ENCODE results near the gene TBC1D24.
A peak's percentile ranks its signal among the peaks of the same experiment; 100 is the strongest.
"Not testable (repeated sequence)": the region's sequence is repeated elsewhere in the genome, so short reads cannot be mapped to it uniquely, and the experiment has no call there.

The TBC1D24 gene

DNA sequence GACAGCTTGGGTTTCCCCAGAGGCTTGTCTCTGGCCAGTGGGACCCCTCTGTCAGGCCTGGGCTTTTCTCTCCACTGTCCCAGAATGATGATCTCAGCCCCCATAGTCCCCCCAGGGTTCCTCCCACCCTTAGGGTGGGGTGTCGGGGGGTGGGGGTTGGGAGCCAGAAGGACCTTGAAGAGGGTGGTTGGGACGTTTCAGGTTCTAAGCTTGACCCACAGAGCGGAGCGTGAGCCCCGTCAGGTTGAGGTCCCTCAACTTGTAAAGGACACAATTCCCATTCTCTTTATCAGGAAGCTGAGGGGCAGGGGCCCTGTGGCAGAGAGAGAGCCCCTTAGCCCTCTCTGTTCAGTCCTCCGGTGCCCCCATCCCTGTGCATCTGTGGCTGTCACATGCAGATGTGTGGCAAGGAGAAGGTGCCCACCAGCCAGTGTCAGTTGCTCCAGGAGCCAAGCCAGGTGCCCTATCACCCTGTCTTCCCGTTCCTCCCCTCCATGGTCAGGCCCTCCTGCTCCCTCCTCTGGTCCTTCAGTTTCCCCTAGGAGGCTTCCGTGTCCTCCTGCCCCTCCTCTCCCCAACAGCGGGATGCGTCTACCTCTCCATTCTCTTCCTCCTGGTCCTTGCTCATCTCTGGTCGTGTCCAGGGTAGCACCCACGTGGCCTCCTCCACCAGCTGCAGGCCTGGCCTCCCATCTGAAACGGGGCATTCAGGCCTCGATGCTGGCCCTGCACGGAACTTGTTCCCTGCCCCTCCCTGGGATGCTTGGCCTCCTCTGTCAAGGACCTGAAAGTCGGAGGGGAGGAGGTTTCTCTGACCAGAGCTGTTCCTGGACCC lies 5.3 kb upstream of the TBC1D24 start:
- no peak for DNase-seq (ENCODE audit: low spot score)

DNA sequence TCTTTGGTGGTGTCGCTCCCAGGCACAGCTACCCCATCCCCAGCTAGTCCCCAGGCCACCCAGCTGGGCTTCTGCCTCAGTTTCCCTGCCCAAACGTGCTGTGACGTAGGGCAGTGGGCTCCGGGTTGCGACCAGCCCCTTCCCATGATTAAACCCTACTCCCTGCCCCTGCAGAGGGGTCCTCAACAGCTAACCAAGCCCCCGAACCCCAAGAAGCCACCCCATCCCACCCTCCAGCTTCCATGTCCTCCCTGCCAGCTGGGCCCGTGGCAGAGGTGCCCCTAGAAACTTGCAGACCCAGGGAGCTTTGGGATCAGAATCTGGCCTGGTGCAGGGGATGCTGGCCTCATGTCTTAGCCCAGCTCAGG lies 4.7 kb upstream of the TBC1D24 start:
- no peak for DNase-seq (ENCODE audit: low spot score)

DNA sequence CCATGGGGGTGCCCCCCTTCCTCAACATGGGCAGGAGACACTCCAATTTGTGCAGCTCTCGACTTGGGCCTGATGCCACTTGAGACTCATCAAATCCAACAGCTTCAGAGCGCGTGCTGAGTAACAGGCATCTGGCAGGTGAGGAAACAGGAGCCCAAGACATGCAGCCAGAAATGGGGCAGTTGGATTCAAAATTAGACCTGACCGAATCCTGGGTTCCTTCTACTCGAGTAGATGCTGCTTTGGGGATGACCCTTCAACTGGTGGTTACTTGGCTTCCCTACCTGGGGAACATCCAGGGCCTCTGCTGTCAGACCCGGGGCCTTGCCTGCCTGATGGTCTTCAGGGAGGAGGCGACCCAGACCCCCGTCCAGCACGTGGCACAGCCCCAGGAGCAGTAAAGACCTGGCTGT lies 4.3 kb upstream of the TBC1D24 start:
- DNase-seq (ENCODE audit: low spot score), result no peak

DNA sequence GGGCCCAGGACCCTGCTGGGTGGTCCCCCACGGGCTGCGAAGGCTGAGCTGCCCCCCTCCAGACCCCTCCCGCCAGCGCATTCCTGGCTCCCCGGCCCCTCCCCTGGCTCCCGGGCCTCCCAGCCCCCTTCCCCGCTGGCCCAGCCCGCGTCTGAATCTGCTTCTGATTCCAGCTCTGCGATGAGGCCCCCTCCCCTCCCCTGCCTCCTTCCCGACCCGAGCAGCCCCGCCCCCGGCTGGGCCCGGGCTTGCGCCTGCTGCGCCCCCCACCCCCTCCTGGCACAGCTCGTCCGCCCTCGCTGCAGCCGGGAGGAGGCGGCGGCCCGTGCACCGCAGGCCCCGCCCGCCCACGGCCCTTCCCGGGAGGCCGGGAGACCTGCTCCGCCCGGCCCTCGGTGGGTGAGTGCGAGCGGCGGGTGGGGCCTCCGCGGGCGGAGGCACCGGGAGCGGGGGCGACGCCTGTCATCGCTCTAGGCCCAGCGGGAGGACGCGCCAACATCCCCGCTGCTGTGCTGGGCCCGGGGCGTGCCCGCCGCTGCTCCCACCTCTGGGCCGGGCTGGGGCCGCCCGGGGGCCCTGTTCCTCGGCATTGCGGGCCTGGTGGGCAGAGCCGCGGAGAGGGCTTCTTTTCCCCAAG lies 3.8 kb upstream of the TBC1D24 start, which contains the start of gene NTN3:
Gene NTN3, plus strand, starts transcription at position 282 of the 637 bp plus-strand sequence. CDS start 405 bp downstream, outside the sequence.
- DNase-seq (ENCODE audit: low spot score), result peak; percentile 68

DNA sequence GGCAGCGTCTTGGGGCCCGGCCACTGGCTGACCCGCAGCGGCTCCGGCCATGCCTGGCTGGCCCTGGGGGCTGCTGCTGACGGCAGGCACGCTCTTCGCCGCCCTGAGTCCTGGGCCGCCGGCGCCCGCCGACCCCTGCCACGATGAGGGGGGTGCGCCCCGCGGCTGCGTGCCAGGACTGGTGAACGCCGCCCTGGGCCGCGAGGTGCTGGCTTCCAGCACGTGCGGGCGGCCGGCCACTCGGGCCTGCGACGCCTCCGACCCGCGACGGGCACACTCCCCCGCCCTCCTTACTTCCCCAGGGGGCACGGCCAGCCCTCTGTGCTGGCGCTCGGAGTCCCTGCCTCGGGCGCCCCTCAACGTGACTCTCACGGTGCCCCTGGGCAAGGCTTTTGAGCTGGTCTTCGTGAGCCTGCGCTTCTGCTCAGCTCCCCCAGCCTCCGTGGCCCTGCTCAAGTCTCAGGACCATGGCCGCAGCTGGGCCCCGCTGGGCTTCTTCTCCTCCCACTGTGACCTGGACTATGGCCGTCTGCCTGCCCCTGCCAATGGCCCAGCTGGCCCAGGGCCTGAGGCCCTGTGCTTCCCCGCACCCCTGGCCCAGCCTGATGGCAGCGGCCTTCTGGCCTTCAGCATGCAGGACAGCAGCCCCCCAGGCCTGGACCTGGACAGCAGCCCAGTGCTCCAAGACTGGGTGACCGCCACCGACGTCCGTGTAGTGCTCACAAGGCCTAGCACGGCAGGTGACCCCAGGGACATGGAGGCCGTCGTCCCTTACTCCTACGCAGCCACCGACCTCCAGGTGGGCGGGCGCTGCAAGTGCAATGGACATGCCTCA lies 3.1 kb upstream of the TBC1D24 start:
- DNase-seq (ENCODE audit: low spot score), result no peak

DNA sequence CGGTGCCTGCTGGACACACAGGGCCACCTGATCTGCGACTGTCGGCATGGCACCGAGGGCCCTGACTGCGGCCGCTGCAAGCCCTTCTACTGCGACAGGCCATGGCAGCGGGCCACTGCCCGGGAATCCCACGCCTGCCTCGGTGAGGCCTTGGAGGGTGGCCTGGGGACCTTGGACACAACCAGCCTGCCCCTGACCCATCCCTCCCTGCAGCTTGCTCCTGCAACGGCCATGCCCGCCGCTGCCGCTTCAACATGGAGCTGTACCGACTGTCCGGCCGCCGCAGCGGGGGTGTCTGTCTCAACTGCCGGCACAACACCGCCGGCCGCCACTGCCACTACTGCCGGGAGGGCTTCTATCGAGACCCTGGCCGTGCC lies 2.5 kb upstream of the TBC1D24 start:
- DNase-seq (ENCODE audit: low spot score), result no peak

DNA sequence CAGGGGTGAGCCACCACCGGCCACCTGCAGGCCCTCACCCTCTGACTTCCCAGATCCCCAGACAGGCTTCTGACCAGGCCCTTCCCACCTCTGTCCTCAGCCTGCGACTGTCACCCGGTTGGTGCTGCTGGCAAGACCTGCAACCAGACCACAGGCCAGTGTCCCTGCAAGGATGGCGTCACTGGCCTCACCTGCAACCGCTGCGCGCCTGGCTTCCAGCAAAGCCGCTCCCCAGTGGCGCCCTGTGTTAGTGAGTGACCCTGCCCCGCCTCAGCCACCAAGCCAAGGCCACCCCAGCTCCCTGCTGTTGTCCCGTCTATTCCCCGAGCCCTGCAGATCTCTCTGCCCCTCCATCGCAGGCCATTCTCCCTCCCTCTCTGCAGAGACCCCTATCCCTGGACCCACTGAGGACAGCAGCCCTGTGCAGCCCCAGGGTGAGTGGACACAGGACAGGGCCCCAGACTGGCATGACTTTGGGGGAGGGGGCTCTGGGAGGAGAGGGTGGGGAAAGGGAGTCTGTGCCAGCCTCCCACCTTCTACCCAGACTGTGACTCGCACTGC lies 2.0 kb upstream of the TBC1D24 start:
- no peak for DNase-seq (ENCODE audit: low spot score)

DNA sequence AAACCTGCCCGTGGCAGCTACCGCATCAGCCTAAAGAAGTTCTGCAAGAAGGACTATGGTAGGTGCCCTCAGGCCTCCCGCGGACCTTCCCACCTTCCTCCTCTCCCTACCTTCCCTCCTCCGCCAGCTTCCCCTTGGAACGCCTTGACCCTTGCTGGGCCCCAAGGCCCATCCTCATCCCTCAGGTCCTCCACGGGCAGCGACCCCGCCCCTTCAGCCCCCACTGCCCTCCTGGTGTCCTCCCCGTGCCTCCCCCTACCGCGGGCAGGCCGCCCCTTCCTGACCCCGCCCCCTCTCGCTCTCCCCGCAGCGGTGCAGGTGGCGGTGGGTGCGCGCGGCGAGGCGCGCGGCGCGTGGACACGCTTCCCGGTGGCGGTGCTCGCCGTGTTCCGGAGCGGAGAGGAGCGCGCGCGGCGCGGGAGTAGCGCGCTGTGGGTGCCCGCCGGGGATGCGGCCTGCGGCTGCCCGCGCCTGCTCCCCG lies 1.4 kb upstream of the TBC1D24 start:
- DNase-seq (ENCODE audit: low spot score), result no peak

DNA sequence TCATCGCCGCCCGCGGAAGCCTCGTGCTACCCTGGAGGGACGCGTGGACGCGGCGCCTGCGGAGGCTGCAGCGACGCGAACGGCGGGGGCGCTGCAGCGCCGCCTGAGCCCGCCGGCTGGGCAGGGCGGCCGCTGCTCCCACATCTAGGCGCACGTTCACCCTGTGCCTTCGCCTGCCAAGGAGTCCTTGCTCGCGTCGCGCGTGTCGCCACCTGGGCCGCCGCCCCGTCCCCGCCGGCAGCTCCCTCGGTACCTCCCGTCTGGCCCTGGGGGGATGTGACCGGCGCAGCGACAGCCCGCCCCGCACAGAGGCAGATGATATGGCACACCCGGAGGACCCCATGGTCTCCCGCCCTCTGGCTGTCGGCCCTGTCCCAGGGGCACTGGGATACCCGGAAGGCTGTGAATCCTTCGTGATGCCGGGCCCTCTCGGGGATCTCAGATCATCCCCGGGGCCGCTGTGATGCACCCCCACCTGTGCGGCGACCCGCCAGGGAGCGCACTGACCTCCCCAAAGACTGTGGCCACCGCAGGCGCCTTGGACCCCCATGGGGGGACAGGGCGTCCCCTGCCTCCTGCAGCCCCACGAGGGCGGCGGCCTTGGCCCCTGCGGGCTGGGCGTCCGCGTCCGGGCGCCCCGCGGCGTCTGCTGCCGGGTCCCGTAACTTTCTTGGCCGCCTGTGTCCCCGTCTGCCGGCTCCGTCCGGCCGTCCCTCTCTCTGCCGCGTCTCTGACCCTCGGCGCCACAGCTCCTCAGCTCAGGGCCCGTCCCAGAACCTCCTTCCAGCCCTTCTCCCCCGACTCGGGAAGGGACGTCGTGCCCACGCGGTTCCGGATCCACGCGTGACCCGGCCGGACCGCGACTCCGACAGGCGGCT lies 689 bp upstream of the TBC1D24 start:
- peak; percentile 83 for DNase-seq (ENCODE audit: low spot score)

DNA sequence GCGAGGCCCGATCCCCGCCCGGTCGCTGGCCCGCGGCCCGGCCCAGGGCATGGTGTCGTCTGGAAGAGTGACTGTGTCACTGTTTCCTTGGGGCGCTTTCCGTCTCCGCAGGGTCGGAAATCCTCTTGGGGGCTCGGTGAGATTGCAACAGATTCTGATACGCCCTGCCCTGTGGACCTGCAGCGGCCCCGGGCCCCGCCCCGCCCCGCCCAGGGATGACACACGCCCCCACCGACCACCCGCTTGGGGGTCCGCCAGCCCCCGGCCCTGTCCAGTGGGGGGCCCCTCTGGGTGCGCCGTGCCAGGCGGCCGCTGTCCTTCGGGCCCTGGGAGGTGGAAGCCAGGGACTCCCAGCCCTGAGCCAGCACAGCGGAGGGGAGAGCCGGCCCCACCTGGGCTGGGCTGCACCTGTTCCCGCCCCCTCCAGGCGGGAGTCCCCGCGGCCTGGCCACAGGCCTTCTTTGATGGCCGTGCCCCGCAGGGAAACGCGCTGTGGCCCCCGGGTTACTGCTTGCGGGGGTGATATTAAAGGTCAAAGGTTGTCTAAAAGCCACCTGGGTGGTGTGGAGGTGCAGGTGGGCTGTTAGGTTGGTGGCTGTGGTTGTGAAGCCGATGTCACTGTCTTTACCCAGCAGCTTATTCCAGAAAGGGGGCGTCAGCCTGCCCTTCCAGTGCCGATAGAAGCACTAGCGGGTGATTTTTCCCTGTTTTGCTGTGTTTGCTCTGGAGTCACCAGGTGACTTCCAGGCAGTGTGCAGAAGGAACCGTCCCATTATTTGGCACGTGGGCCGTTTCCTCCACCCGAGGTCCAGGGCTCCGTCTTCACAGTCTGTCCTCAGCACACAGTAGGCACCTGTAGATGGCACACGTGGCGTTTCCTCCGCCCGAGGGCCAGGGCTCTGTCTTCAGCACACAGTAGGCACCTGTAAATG lies 752 bp downstream of the TBC1D24 start:
- DNase-seq (ENCODE audit: low spot score), result no peak

DNA sequence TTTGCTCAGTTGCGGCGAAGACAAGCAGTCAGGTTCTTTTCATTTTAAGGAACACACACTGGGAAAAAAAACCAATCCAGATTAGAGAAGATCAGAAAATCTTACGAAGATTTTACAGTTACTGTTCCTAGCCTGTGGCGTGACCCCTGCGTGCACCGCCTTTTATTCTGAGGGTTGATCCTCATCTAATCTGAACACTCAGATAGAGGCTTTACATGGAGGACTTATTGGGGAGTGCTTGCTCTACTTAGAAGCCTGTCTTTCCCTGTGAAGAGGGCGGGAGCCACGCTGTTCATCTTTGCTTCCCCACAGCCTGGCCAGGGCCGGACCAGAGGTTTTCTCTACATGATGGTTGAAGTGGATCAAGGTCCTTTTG lies 1.4 kb downstream of the TBC1D24 start:
- no peak for DNase-seq (ENCODE audit: low spot score)

DNA sequence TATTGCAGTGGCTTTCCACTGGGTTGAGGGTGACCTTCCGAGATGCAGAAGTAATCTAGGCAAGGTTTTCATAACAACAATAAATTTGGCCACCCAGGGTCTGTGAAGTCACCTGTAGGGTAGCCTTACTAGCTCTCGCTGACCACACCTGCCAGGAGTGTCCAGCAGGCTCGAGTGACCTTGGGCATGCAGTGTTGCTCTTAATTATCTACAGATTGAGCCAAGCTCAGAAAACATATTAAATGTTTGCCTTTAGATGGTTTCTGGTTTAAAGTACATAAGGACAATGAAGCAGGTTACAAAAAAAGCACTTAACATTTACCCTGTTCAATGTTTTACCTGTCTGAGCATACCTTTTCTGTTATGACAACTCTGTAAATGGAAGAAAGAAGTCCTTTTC lies 1.8 kb downstream of the TBC1D24 start:
- DNase-seq (ENCODE audit: low spot score), result no peak

DNA sequence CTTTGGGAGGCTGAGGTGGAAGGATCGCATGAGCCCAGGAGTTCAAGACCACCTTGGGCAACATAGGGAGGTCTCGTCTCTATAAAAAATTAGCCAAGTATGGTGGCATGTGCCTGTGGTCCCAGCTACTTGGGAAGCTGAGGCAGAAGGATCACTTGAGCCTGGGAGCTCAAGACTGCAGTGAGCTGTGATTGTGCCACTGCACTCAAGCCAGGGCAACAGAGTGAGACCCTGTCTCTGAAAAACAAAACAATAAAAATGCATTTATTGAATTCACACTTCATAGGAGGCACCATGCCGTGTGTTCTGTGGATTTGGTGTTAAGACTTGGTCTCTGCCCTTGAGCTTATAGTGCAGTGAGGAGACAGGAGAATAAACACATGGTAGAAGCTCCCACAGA lies 2.4 kb downstream of the TBC1D24 start:
- no peak for DNase-seq (ENCODE audit: low spot score)

DNA sequence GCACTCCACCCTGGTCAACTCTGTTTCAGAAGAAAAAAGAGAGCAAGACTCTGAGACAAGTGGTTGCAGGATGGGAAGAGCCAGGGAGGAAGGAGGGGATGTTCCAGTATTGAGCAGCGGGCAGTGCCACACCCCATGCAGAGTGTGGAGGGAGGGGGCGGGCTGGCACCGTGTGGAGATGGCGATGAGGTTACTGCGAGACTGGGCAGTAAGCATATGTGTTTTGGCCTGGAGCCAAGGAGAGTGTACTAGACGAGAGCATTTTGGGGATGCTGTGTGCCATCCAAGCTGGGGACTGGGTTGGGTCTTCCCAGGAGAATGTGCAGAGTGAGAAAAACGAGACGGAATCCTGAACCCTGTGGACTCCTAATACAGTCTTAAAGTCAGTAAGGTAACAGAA lies 3.4 kb downstream of the TBC1D24 start:
- no peak for DNase-seq (ENCODE audit: low spot score)

DNA sequence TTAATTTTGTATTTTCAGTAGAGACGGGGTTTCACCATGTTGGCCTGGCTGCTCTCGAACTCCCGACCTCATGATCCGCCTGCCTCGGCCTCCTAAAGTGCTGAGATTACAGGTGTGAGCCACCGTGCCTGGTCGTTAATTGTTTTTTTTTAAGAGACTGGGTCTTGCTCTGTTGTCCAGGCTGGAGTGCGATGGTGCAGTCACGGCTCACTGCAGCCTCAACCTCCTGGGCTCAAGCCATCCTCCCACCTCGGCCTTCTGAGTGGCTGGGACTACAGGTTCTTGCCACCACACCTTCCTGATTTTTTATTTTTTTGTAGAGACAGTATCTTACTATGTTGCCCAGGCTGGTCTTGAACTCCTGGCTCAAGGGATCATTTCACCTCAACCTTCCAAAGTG lies 5.1 kb downstream of the TBC1D24 start:
- not testable (repeated sequence) for DNase-seq (ENCODE audit: low spot score)

DNA sequence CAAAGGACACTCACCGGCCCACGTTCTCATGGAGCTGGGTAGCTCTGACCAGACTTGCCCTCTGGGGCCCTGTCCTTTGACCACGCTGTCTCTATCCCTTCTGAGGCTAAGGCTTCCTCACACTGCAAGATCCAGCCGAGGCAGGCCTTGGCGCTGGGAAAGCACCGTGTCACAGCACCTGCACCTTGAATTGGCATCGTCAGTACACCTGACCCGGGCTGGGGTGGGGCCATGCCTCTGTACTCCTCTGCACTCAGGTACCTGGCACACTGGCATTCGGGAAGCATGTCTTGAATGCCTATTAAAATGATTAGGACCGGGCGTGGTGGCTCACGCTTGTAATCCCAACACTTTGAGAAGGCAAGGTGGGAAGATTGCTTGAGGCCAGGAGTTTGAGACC lies 6.0 kb downstream of the TBC1D24 start:
- no peak for DNase-seq (ENCODE audit: low spot score)

DNA sequence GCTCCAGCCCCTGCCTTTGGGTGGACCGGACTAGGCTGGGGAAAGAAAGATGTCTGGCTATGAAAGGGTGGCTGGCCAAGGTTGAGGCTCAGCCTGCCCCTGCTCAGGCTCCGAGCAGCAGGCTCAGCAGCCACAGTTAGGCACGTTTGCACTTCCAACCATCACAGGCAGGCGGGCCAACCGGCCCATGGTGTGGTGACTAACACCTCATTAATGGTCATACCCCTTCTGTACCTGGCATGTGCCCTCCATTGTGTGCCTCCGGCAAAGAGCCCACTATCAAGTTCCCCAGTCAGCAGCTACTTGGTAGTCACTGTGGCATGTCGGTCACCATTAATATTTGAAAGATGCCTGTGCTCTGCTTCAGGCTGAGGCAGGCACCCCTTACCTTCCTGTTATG lies 6.7 kb downstream of the TBC1D24 start:
- DNase-seq (ENCODE audit: low spot score), result no peak

DNA sequence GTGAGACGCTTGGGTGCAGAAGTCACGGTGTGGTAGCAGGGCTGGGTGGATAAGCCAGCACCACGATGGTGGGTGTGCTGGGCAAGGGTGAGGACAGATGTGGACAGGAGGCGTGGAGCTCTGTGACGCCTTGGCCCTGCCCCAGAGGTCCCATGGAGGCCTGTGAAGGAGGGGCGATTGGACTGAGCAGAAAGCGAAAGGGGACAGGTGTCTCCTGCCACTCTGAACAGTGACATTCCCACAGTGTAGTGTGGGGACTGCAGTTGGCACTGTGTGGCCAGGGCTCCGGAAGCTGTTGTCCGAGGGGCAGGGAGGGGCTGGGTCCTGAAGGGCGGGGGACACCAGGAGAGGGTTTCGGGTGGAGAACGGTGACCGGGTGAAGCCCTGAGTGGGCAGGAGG lies 7.3 kb downstream of the TBC1D24 start:
- DNase-seq (ENCODE audit: low spot score), result no peak

DNA sequence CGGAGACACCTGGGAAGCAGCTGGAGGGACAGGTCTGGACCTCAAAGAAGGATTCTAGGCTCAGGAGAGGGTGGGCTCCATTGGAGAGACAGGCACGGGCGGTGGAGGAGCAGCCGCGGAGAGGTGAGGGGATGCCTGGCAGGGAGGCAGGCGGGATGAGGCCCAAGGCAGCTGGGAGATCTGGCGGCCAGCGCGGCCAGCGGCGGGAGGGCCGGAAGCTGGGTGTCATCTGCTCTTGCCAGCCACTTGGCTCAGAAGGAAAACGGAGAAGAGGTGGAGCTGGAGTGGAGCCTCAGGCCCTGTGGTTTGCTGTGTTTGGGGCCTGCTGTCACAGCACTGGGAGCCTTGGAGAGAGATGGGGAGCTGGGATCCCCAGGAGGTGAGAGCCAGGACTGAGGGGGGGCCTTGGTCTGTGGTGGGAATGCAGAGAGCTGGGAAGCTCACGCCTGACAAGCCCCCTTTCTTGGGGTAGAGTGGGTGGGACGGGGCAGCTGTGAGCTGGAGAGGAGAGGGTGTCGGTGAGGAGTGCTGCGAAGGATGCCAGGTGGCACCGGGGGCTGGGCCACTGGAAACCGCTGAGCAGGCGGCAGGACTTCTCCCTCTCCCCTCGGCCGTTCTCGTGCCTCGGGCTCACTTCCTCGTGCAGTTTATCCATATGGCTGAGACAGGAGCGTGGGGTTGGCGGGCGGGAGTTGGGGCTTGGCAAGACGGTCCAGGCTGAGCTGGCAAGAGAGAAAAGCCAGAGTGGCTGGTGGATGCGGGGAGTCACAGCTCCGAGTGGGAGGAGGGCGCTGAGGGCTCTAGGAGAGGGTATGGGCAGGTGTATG lies 8.0 kb downstream of the TBC1D24 start:
- DNase-seq (ENCODE audit: low spot score), result peak; percentile 91
